ENCODE measurements around the gene ATCAY. TPM values are rescaled to one million over a fixed set of nuclear protein-coding genes. Genes with fewer than 3 reads are reported as not detected.
"Not testable (repeated sequence)": the region's sequence is repeated elsewhere in the genome, so short reads cannot be mapped to it uniquely, and the experiment has no call there.

Gene ATCAY
- total and polyA plus RNA-seq, 9 donors: 0.04 to 0.78 (median 0.15) TPM

GRCh38 chr19:3919793-3920192 lies 39.3 kb downstream of the ATCAY start:
- H3K27me3 ChIP-seq (ENCODE audit: control insufficient read depth, insufficient read depth, low read length): no peaks in the 10 kb centered on the region
- H3K27ac ChIP-seq (ENCODE audit: low read length): no peak overlapping the region
- no peak for DNase-seq
- H3K4me1 ChIP-seq (ENCODE audit: control insufficient read depth, insufficient read depth, low read length): no peaks in the 10 kb centered on the region
- H3K9me3 ChIP-seq (replicated peaks; ENCODE audit: control insufficient read depth, low read depth, low read length): peaks cover 11% of the 10 kb centered on the region
- no peaks in the 10 kb centered on the region for H3K36me3 ChIP-seq (ENCODE audit: control insufficient read depth, insufficient read depth, low read length)
- H3K4me3 ChIP-seq (ENCODE audit: low read length): no peak overlapping the region
- WGBS (ENCODE audit: insufficient coverage): 94% methylated on average over 6 of the region's 8 CpGs

- DNase-seq: no peak
- no peak overlapping the region for H3K4me3 ChIP-seq (ENCODE audit: low read length)
- H3K27me3 ChIP-seq (ENCODE audit: control insufficient read depth, insufficient read depth, low read length): no peaks in the 10 kb centered on the region
- no peaks in the 10 kb centered on the region for H3K36me3 ChIP-seq (ENCODE audit: control insufficient read depth, insufficient read depth, low read length)
- H3K27ac ChIP-seq (ENCODE audit: low read length): no peak overlapping the region
- H3K9me3 ChIP-seq (replicated peaks; ENCODE audit: control insufficient read depth, low read depth, low read length): peaks cover 11% of the 10 kb centered on the region
- peaks cover 4% of the 10 kb centered on the region for H3K4me1 ChIP-seq (ENCODE audit: control insufficient read depth, insufficient read depth, low read length)
These were observed 42.7 kb downstream of the ATCAY start for GRCh38 chr19:3923096-3923758.

- H3K4me3 ChIP-seq (ENCODE audit: low read length): no peak overlapping the region
- 82% methylated on average over 1 of the region's 1 CpG for WGBS (ENCODE audit: insufficient coverage)
- no peaks in the 10 kb centered on the region for H3K36me3 ChIP-seq (ENCODE audit: control insufficient read depth, insufficient read depth, low read length)
- H3K27me3 ChIP-seq (ENCODE audit: control insufficient read depth, insufficient read depth, low read length): no peaks in the 10 kb centered on the region
- H3K9me3 ChIP-seq (replicated peaks; ENCODE audit: control insufficient read depth, low read depth, low read length): peaks cover 11% of the 10 kb centered on the region
- no peak for DNase-seq
- H3K27ac ChIP-seq (ENCODE audit: low read length): no peak overlapping the region
- H3K4me1 ChIP-seq (ENCODE audit: control insufficient read depth, insufficient read depth, low read length): peaks cover 4% of the 10 kb centered on the region
These were observed 43.4 kb downstream of the ATCAY start for GRCh38 chr19:3923912-3924311.

- Histone ChIP-seq H3K4me1 (ENCODE audit: control insufficient read depth, insufficient read depth, low read length) (peaks cover 16% of the 10 kb centered on the region), H3K27ac (ENCODE audit: low read length) (peak overlapping the region; percentile 47), H3K4me3 (ENCODE audit: low read length) (no peak overlapping the region), H3K9me3 (replicated peaks; ENCODE audit: control insufficient read depth, low read depth, low read length) (no peaks in the 10 kb centered on the region), H3K27me3 (ENCODE audit: control insufficient read depth, insufficient read depth, low read length) (peaks cover 31% of the 10 kb centered on the region), H3K36me3 (ENCODE audit: control insufficient read depth, insufficient read depth, low read length) (no peaks in the 10 kb centered on the region)
- peak; percentile 29 for DNase-seq
- 62% methylated on average over 8 of the region's 8 CpGs for WGBS (ENCODE audit: insufficient coverage)
These were observed 50.6 kb downstream of the ATCAY start for GRCh38 chr19:3931041-3931440.

- H3K4me3 ChIP-seq (ENCODE audit: low read length): peak within 1 kb of the TSS; percentile 48
- H3K36me3 ChIP-seq (ENCODE audit: control insufficient read depth, insufficient read depth, low read length): no peaks in the 10 kb centered on the region
- H3K4me1 ChIP-seq (ENCODE audit: control insufficient read depth, insufficient read depth, low read length): peaks cover 12% of the 10 kb centered on the region
- 1% methylated on average over 46 of the region's 51 CpGs for WGBS (ENCODE audit: insufficient coverage)
- peak within 1 kb of the TSS; percentile 83 for H3K27ac ChIP-seq (ENCODE audit: low read length)
- peaks cover 31% of the 10 kb centered on the region for H3K27me3 ChIP-seq (ENCODE audit: control insufficient read depth, insufficient read depth, low read length)
- DNase-seq: peak; percentile 63
- no peaks in the 10 kb centered on the region for H3K9me3 ChIP-seq (replicated peaks; ENCODE audit: control insufficient read depth, low read depth, low read length)
These were observed 52.7 kb downstream of the ATCAY start, which contains the start of gene NMRK2 for GRCh38 chr19:3932931-3933810. Gene NMRK2 (plus strand): TSS chr19:3933069. CDS start chr19:3933672, 603 bp downstream.

GRCh38 chr19:3936506-3937442 lies 56.3 kb downstream of the ATCAY start:
- Histone ChIP-seq H3K4me3 (ENCODE audit: low read length) (no peak overlapping the region), H3K27me3 (ENCODE audit: control insufficient read depth, insufficient read depth, low read length) (peaks cover 29% of the 10 kb centered on the region), H3K4me1 (ENCODE audit: control insufficient read depth, insufficient read depth, low read length) (peaks cover 4% of the 10 kb centered on the region), H3K27ac (ENCODE audit: low read length) (no peak overlapping the region), H3K9me3 (replicated peaks; ENCODE audit: control insufficient read depth, low read depth, low read length) (no peaks in the 10 kb centered on the region), H3K36me3 (ENCODE audit: control insufficient read depth, insufficient read depth, low read length) (no peaks in the 10 kb centered on the region)
- no peak for DNase-seq
- 79% methylated on average over 11 of the region's 29 CpGs for WGBS (ENCODE audit: insufficient coverage)

- H3K9me3 ChIP-seq (replicated peaks; ENCODE audit: control insufficient read depth, low read depth, low read length); DNase-seq; H3K27ac ChIP-seq (ENCODE audit: low read length); H3K4me3 ChIP-seq (ENCODE audit: low read length); H3K36me3 ChIP-seq (ENCODE audit: control insufficient read depth, insufficient read depth, low read length): not testable (repeated sequence)
- 88% methylated on average over 21 of the region's 22 CpGs for WGBS (ENCODE audit: insufficient coverage)
- H3K27me3 ChIP-seq (ENCODE audit: control insufficient read depth, insufficient read depth, low read length): peaks cover 15% of the 10 kb centered on the region
- H3K4me1 ChIP-seq (ENCODE audit: control insufficient read depth, insufficient read depth, low read length): peaks cover 12% of the 10 kb centered on the region
These were observed 57.9 kb downstream of the ATCAY start for GRCh38 chr19:3938300-3938950.

GRCh38 chr19:3942790-3943409 lies 62.4 kb downstream of the ATCAY start:
- peak; percentile 67 for DNase-seq
- Histone ChIP-seq H3K4me3 (ENCODE audit: low read length) (no peak overlapping the region), H3K36me3 (ENCODE audit: control insufficient read depth, insufficient read depth, low read length) (peaks cover 11% of the 10 kb centered on the region), H3K4me1 (ENCODE audit: control insufficient read depth, insufficient read depth, low read length) (peaks cover 10% of the 10 kb centered on the region), H3K27me3 (ENCODE audit: control insufficient read depth, insufficient read depth, low read length) (no peaks in the 10 kb centered on the region), H3K27ac (ENCODE audit: low read length) (peak overlapping the region; percentile 82), H3K9me3 (replicated peaks; ENCODE audit: control insufficient read depth, low read depth, low read length) (no peaks in the 10 kb centered on the region)
- 50% methylated on average over 2 of the region's 8 CpGs for whole genome bisulfite sequencing (ENCODE audit: insufficient coverage)

GRCh38 chr19:3944018-3944721 lies 63.7 kb downstream of the ATCAY start:
- Histone ChIP-seq H3K36me3 (ENCODE audit: control insufficient read depth, insufficient read depth, low read length) (peaks cover 11% of the 10 kb centered on the region), H3K9me3 (replicated peaks; ENCODE audit: control insufficient read depth, low read depth, low read length) (no peaks in the 10 kb centered on the region), H3K27ac (ENCODE audit: low read length) (peak overlapping the region; percentile 7), H3K27me3 (ENCODE audit: control insufficient read depth, insufficient read depth, low read length) (no peaks in the 10 kb centered on the region), H3K4me3 (ENCODE audit: low read length) (no peak overlapping the region), H3K4me1 (ENCODE audit: control insufficient read depth, insufficient read depth, low read length) (peaks cover 10% of the 10 kb centered on the region)
- no peak for DNase-seq
- 77% methylated on average over 7 of the region's 11 CpGs for WGBS (ENCODE audit: insufficient coverage)
